ENCODE measurements around the gene IDUA. TPM values are rescaled to one million over a fixed set of nuclear protein-coding genes. Genes with fewer than 3 reads are reported as not detected.

IDUA gene
- total RNA-seq, 1 experiment from 2014 or later, result 10.1 TPM

DNA sequence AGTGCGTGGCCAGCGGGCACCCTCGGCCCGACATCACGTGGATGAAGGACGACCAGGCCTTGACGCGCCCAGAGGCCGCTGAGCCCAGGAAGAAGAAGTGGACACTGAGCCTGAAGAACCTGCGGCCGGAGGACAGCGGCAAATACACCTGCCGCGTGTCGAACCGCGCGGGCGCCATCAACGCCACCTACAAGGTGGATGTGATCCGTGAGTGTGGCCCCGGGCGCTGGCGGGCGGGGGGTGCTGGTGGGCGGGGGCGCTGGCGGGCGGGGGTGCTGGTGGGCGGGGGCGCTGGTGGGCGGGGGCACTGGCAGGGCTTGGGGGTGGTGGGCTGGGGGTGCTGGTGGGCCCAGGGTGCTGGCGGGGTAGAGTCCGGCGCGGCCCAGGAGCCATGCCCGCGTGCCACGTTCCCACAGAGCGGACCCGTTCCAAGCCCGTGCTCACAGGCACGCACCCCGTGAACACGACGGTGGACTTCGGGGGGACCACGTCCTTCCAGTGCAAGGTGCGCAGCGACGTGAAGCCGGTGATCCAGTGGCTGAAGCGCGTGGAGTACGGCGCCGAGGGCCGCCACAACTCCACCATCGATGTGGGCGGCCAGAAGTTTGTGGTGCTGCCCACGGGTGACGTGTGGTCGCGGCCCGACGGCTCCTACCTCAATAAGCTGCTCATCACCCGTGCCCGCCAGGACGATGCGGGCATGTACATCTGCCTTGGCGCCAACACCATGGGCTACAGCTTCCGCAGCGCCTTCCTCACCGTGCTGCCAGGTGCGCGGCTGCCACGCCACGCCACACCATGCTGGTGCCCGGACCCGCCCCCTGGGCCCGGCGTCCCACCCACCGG, 37.3 kb downstream of the IDUA start:
- Histone ChIP-seq H3K9me2 (replicated peaks; ENCODE audit: low read length) (no peaks in the 10 kb centered on the region), H4K20me1 (ENCODE audit: low read length) (no peaks in the 10 kb centered on the region), H3K4me2 (ENCODE audit: low read length) (no peak overlapping the region), H3K9ac (ENCODE audit: low read length) (no peak overlapping the region), H3K4me1 (ENCODE audit: insufficient read depth, low read length) (no peaks in the 10 kb centered on the region), H2AFZ (ENCODE audit: low read length) (no peak overlapping the region), H3K4me3 (ENCODE audit: low read length) (no peak overlapping the region), H3K27me3 (ENCODE audit: low read length) (no peaks in the 10 kb centered on the region), H3K36me3 (ENCODE audit: low read depth, low read length) (no peaks in the 10 kb centered on the region), H3K9me3 (ENCODE audit: low read length) (no peaks in the 10 kb centered on the region), H3K79me2 (ENCODE audit: low read length) (no peaks in the 10 kb centered on the region), H3K27ac (ENCODE audit: low read length) (no peak overlapping the region), H3F3A (ENCODE audit: low read length, unreplicated experiment) (no peaks in the 10 kb centered on the region)
- ATAC-seq, result no peak
- CTCF ChIA-PET, result no interaction called here
- TSS peak; percentile 32 for BruUV-seq (replicated peaks)
- intact Hi-C loops (cut with micrococcal nuclease), result no loop called here
- DNase-seq, result no peak
- POLR2A ChIA-PET (ENCODE audit: unreplicated experiment), result no interaction called here
- TF ChIP-seq EZH2 (IDR thresholded peaks at IDR 0.05; ENCODE audit: low read length, unreplicated experiment), result no peak
- no peak for TF ChIP-seq EZH2phosphoT487 (IDR thresholded peaks at IDR 0.05; ENCODE audit: borderline replicate concordance, low read length)
- TF ChIP-seq, protein P1, sequence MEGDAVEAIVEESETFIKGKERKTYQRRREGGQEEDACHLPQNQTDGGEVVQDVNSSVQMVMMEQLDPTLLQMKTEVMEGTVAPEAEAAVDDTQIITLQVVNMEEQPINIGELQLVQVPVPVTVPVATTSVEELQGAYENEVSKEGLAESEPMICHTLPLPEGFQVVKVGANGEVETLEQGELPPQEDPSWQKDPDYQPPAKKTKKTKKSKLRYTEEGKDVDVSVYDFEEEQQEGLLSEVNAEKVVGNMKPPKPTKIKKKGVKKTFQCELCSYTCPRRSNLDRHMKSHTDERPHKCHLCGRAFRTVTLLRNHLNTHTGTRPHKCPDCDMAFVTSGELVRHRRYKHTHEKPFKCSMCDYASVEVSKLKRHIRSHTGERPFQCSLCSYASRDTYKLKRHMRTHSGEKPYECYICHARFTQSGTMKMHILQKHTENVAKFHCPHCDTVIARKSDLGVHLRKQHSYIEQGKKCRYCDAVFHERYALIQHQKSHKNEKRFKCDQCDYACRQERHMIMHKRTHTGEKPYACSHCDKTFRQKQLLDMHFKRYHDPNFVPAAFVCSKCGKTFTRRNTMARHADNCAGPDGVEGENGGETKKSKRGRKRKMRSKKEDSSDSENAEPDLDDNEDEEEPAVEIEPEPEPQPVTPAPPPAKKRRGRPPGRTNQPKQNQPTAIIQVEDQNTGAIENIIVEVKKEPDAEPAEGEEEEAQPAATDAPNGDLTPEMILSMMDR (conservative IDR thresholded peaks at IDR 0.05; ENCODE audit: low read depth, low read length), result no peak

DNA sequence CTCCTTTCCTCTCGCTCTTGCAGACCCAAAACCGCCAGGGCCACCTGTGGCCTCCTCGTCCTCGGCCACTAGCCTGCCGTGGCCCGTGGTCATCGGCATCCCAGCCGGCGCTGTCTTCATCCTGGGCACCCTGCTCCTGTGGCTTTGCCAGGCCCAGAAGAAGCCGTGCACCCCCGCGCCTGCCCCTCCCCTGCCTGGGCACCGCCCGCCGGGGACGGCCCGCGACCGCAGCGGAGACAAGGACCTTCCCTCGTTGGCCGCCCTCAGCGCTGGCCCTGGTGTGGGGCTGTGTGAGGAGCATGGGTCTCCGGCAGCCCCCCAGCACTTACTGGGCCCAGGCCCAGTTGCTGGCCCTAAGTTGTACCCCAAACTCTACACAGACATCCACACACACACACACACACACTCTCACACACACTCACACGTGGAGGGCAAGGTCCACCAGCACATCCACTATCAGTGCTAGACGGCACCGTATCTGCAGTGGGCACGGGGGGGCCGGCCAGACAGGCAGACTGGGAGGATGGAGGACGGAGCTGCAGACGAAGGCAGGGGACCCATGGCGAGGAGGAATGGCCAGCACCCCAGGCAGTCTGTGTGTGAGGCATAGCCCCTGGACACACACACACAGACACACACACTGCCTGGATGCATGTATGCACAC, 38.2 kb downstream of the IDUA start:
- intact Hi-C loops (cut with micrococcal nuclease), result no loop called here
- Histone ChIP-seq H3K36me3 (ENCODE audit: low read depth, low read length) (no peaks in the 10 kb centered on the region), H3K4me3 (ENCODE audit: low read length) (no peak overlapping the region), H2AFZ (ENCODE audit: low read length) (no peak overlapping the region), H3K4me1 (ENCODE audit: insufficient read depth, low read length) (no peaks in the 10 kb centered on the region; the same call in 1 of the 2 replicates), H3K27me3 (ENCODE audit: low read length) (no peaks in the 10 kb centered on the region), H3K79me2 (ENCODE audit: low read length) (no peaks in the 10 kb centered on the region), H4K20me1 (ENCODE audit: low read length) (no peaks in the 10 kb centered on the region), H3F3A (ENCODE audit: low read length, unreplicated experiment) (no peaks in the 10 kb centered on the region), H3K9ac (ENCODE audit: low read length) (no peak overlapping the region), H3K27ac (ENCODE audit: low read length) (no peak overlapping the region), H3K9me3 (ENCODE audit: low read length) (no peaks in the 10 kb centered on the region), H3K9me2 (replicated peaks; ENCODE audit: low read length) (no peaks in the 10 kb centered on the region), H3K4me2 (ENCODE audit: low read length) (no peak overlapping the region)
- POLR2A ChIA-PET (ENCODE audit: unreplicated experiment), result no interaction called here
- no TSS peak for BruUV-seq (replicated peaks)
- ATAC-seq, result no peak
- DNase-seq, result no peak
- CTCF ChIA-PET, result no interaction called here
- TF ChIP-seq EZH2phosphoT487 (IDR thresholded peaks at IDR 0.05; ENCODE audit: borderline replicate concordance, low read length) (no peak), EZH2 (IDR thresholded peaks at IDR 0.05; ENCODE audit: low read length, unreplicated experiment) (no peak)
- TF ChIP-seq, protein P1 (conservative IDR thresholded peaks at IDR 0.05; ENCODE audit: low read depth, low read length), result no peak

DNA sequence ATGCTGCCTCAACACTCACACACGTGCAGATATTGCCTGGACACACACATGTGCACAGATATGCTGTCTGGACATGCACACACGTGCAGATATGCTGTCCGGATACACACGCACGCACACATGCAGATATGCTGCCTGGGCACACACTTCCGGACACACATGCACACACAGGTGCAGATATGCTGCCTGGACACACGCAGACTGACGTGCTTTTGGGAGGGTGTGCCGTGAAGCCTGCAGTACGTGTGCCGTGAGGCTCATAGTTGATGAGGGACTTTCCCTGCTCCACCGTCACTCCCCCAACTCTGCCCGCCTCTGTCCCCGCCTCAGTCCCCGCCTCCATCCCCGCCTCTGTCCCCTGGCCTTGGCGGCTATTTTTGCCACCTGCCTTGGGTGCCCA, 39.3 kb downstream of the IDUA start:
- Histone ChIP-seq H3K9me3 (ENCODE audit: low read length) (no peaks in the 10 kb centered on the region), H2AFZ (ENCODE audit: low read length) (no peak overlapping the region), H3K36me3 (ENCODE audit: low read depth, low read length) (no peaks in the 10 kb centered on the region), H3K79me2 (ENCODE audit: low read length) (no peaks in the 10 kb centered on the region), H3K27ac (ENCODE audit: low read length) (no peak overlapping the region), H3K9me2 (replicated peaks; ENCODE audit: low read length) (no peaks in the 10 kb centered on the region), H3K9ac (ENCODE audit: low read length) (no peak overlapping the region), H3K4me2 (ENCODE audit: low read length) (no peak overlapping the region), H3K27me3 (ENCODE audit: low read length) (no peaks in the 10 kb centered on the region), H4K20me1 (ENCODE audit: low read length) (no peaks in the 10 kb centered on the region), H3K4me1 (ENCODE audit: insufficient read depth, low read length) (no peaks in the 10 kb centered on the region; the same call in 1 of the 2 replicates), H3F3A (ENCODE audit: low read length, unreplicated experiment) (no peaks in the 10 kb centered on the region), H3K4me3 (ENCODE audit: low read length) (no peak overlapping the region)
- ATAC-seq (peak; percentile 52), DNase-seq (peak; percentile 19)
- TSS peak; percentile 48 for BruUV-seq (replicated peaks)
- ChIA-PET CTCF (no interaction called here), POLR2A (ENCODE audit: unreplicated experiment) (no interaction called here)
- TF ChIP-seq EZH2 (IDR thresholded peaks at IDR 0.05; ENCODE audit: low read length, unreplicated experiment), result no peak
- intact Hi-C loops (cut with micrococcal nuclease), result no loop called here
